Effector memory CD4-positive, alpha-beta T cell (primary cell): ENCODE data around the gene TMEM161A.
A peak's percentile ranks its signal among the peaks of the same experiment; 100 is the strongest.

Experiments
- DNase-seq, 3 donors: peaks; one replicate each; pipeline ENCODE4 v3.0.0-alpha.2; 2020
- H3K27ac ChIP-seq: 2 replicates; pipeline ENCODE4 v1.7.0; 2013; ENCODE audit warnings: mild to moderate bottlenecking, low read length, moderate library complexity; ENCODE audit not compliant: insufficient read depth, poor library complexity, severe bottlenecking
- H3K27me3 ChIP-seq: replicated peaks from 2 replicates; pipeline ENCODE4 v1.7.0; 2013; ENCODE audit warnings: mild to moderate bottlenecking, low read length; ENCODE audit not compliant: insufficient read depth, control insufficient read depth, poor library complexity, severe bottlenecking
- H3K36me3 ChIP-seq: 2 replicates; pipeline ENCODE4 v1.7.0; 2013; ENCODE audit warnings: mild to moderate bottlenecking, low read length, moderate library complexity; ENCODE audit not compliant: control insufficient read depth, insufficient read depth
- H3K4me1 ChIP-seq: 2 replicates; pipeline ENCODE4 v1.7.0; 2013; ENCODE audit warnings: low read length, mild to moderate bottlenecking; ENCODE audit not compliant: control insufficient read depth, insufficient read depth, poor library complexity, severe bottlenecking
- H3K4me3 ChIP-seq: 2 replicates; pipeline ENCODE4 v1.7.0; 2013; ENCODE audit warnings: low read length, low read depth, mild to moderate bottlenecking; ENCODE audit not compliant: insufficient read depth, poor library complexity, severe bottlenecking
- H3K9me3 ChIP-seq: 2 replicates; pipeline ENCODE4 v1.7.0; 2013; ENCODE audit warnings: mild to moderate bottlenecking, low read length, moderate library complexity; ENCODE audit not compliant: control insufficient read depth

Gene TMEM161A

DNA sequence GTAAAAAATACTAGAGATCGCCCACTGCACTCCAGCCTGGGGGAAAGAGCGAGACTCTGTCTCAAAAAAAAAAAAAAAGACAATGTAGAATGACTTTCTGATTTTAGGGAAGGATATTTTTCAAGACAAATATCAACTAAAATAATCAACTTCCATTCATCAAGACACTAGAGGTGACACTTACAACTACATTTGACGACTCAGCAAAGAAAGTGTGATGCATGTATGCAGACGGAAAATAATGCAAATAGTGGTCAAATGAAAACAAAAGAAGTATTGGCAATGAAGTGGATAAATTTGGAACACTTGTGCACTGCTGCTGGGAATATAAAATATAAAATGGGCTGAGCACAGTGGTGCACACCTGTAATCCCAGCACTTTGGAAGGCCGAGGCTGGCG is 12.2 kb downstream of the TMEM161A start:
- H3K27ac ChIP-seq = no peak overlapping the region
- H3K4me1 ChIP-seq = no peaks in the 10 kb centered on the region
- no peaks in the 10 kb centered on the region for H3K36me3 ChIP-seq
- H3K27me3 ChIP-seq = no peaks in the 10 kb centered on the region
- DNase-seq = no peak
- no peak overlapping the region for H3K4me3 ChIP-seq
- no peaks in the 10 kb centered on the region for H3K9me3 ChIP-seq

- DNase-seq = no peak
- no peaks in the 10 kb centered on the region for H3K27me3 ChIP-seq
- no peak overlapping the region for H3K4me3 ChIP-seq
- no peaks in the 10 kb centered on the region for H3K4me1 ChIP-seq
- H3K36me3 ChIP-seq = peaks cover 14% of the 10 kb centered on the region
- no peaks in the 10 kb centered on the region for H3K9me3 ChIP-seq
- no peak overlapping the region for H3K27ac ChIP-seq
These were observed 14.9 kb downstream of the TMEM161A start for GRCh38 chr19:19123386-19123785.

DNA sequence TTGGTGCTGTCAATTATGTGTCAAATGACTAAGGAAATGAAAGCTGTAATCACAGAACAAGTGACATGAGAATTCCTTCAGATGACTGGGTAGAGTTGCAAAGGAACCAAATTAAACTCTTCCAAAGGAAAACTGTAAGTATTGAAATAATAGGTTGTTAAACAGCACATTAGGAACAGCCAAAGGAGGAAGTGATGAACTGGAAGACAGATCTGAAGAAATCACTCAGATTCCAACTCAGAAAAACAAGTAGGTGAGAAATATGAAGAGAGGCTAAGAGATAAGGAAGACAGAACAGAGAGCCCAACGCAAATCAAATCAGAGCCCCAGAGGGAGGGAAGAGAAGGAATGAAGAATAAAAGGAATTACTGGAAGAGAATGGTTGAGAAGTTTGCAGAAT is 15.4 kb downstream of the TMEM161A start:
- no peak overlapping the region for H3K27ac ChIP-seq
- no peak for DNase-seq
- no peak overlapping the region for H3K4me3 ChIP-seq

GRCh38 chr19:19121371-19121770 is 16.9 kb downstream of the TMEM161A start:
- DNase-seq = no peak
- Histone ChIP-seq H3K27ac (no peak overlapping the region), H3K4me3 (no peak overlapping the region), H3K36me3 (peaks cover 14% of the 10 kb centered on the region), H3K27me3 (no peaks in the 10 kb centered on the region), H3K9me3 (no peaks in the 10 kb centered on the region), H3K4me1 (no peaks in the 10 kb centered on the region)

More for the DNA sequence above, 15.4 kb downstream of the TMEM161A start:
- Histone ChIP-seq H3K4me1 (no peaks in the 10 kb centered on the region), H3K9me3 (no peaks in the 10 kb centered on the region), H3K27me3 (no peaks in the 10 kb centered on the region), H3K36me3 (peaks cover 14% of the 10 kb centered on the region)

- Histone ChIP-seq H3K4me1 (no peaks in the 10 kb centered on the region), H3K9me3 (no peaks in the 10 kb centered on the region), H3K27me3 (no peaks in the 10 kb centered on the region), H3K4me3 (no peak overlapping the region), H3K36me3 (peaks cover 14% of the 10 kb centered on the region), H3K27ac (no peak overlapping the region)
- DNase-seq = no peak
These were observed 17.7 kb downstream of the TMEM161A start for GRCh38 chr19:19120308-19121231.

GRCh38 chr19:19119325-19120237 is 18.7 kb downstream of the TMEM161A start:
- H3K27me3 ChIP-seq = no peaks in the 10 kb centered on the region
- no peak for DNase-seq
- H3K9me3 ChIP-seq = no peaks in the 10 kb centered on the region
- no peaks in the 10 kb centered on the region for H3K4me1 ChIP-seq
- no peak overlapping the region for H3K4me3 ChIP-seq
- no peak overlapping the region for H3K27ac ChIP-seq
- peaks cover 14% of the 10 kb centered on the region for H3K36me3 ChIP-seq

DNA sequence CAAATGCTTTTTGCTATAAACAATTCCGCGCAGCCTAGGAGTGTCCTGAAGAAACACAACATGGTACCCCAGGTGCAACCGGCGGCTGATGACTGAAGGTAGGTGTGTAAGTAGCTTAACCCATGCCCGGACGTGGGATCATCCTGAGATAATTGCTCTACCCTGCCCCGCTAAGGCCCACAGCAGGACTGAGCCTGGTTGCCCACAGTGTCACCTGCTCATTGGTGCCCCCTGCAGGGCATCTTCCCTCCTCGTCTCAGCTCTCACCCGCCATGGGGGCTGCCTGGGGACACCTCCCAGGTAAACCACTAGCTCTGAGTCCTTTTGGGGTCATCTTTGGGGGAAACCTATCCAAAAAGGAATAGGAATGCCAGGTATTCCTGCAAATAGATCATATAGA is 22.3 kb downstream of the TMEM161A start:
- H3K27ac ChIP-seq = no peak overlapping the region
- peaks cover 14% of the 10 kb centered on the region for H3K36me3 ChIP-seq
- H3K4me3 ChIP-seq = no peak overlapping the region
- no peaks in the 10 kb centered on the region for H3K27me3 ChIP-seq
- DNase-seq = peak in 1 of 3 donors; percentile 34
- no peaks in the 10 kb centered on the region for H3K9me3 ChIP-seq
- H3K4me1 ChIP-seq = no peaks in the 10 kb centered on the region

DNA sequence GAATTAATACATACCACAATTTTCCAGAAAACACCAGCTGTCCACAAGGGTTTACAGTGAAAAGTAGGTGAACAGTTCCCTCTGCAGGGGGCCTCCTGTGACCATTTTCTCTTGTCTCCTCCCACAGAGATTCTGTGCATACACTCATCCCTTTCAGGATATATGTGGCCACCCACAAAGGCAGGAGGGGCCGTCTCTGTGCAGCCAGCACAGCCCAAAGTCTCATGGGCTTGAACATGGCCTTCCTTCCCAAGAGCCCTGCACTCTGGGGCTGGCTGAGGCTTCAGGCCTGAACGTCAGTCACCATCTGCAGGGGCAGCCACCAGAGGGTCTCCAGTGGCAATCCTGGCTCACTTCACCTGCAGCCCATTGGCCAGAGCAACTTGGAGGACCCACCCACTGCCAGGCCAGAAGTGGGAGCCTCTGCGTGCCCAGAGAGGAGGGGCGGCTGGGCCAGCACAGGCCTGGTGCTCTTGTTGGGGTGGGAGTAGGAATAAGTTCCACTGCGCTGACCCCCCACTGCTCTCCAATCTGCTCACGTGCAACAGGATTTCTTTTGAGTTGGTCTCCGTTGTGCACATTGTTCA is 25.1 kb downstream of the TMEM161A start:
- no peak for DNase-seq
- no peak overlapping the region for H3K27ac ChIP-seq
- no peaks in the 10 kb centered on the region for H3K27me3 ChIP-seq
- H3K9me3 ChIP-seq = no peaks in the 10 kb centered on the region
- no peaks in the 10 kb centered on the region for H3K4me1 ChIP-seq
- H3K4me3 ChIP-seq = no peak overlapping the region
- H3K36me3 ChIP-seq = no peaks in the 10 kb centered on the region

GRCh38 chr19:19111967-19112580 is 26.2 kb downstream of the TMEM161A start:
- Histone ChIP-seq H3K36me3 (no peaks in the 10 kb centered on the region), H3K4me1 (no peaks in the 10 kb centered on the region), H3K27me3 (no peaks in the 10 kb centered on the region), H3K27ac (no peak overlapping the region), H3K4me3 (no peak overlapping the region), H3K9me3 (no peaks in the 10 kb centered on the region)
- no peak for DNase-seq
